Measurements from ENCODE around the gene MS4A14.
"Not testable (repeated sequence)": the region's sequence is repeated elsewhere in the genome, so short reads cannot be mapped to it uniquely, and the experiment has no call there.

MS4A14 gene

DNA sequence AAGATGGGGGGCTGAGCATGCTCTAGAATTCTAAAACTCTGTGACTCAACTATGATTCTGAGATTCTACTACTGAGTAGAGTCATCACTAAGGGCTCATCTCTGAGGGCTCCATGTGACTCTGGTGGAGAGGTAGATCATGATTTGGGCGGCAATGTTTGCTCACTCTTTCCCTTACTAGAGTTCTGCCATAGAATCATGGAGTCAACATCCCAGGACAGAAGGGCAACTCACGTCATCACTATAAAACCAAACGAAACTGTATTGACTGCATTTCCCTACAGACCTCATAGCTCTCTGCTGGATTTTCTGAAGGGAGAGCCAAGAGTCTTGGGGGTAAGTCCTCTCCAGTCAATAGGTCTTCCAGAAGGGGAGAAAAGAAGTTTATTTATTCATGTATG lies at the start of gene MS4A14:
MS4A14 (plus strand) TSS at position 78 of the 400 bp plus-strand sequence; CDS start at position 198, 120 bp downstream.
- in situ Hi-C loops (cut with HindIII; ENCODE audit: low sequenced_read_pairs) = no loop called here

DNA sequence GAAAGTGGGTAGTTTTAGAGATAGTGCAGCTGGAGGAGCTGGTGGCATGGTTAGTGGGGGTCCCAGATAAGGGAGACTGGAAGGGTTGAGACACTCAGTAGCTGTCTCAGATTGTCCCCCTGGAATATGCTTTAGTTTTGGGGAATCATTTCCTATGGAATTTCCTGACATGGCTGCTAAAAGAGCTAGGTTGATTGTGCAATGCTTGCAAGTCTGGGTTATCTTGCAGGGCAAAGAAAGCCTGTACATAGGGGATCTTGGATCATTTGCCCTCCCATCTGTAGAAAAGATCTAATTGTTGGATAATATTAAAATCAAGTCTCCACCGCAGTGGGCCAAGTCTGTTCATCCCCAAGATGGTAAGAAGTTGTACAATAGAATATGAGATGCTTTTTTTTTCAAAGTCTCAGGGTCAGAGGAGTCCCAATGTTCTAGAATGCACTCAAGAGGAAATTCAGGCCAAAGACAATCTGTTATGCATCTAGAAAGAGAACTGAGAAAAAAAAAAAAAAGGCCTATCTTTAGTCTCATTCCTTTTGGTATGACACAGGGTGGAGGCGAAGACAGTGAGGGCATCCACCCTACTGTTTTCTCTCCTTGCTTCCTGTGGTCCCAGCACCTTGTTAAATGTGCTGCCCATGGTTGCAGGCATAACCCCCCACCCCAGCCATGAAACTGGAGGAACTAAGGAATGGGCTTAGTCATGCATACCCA lies 49.0 kb upstream of the MS4A14 start:
- in situ Hi-C loops (cut with HindIII; ENCODE audit: low sequenced_read_pairs) = no loop called here

DNA sequence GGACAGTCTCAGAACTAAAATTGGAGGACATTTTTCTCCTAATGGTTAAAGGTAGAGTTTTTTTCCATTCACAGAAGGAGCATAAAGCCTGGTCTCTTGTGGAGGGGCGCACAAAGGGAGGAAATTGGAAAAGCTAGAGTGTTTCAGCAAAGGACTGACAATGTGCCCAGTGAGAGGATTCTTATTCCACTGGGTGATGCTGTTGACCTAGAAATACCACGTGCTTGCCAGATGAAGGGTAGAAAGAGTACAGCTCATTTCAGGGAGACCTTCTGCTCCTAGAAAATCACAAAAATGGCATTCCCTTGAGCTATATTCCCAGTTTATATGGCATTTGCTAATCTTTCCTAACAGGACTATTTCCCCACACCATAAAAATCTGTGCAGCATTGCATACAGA lies 48.1 kb upstream of the MS4A14 start:
- in situ Hi-C loops (cut with HindIII; ENCODE audit: low sequenced_read_pairs) = no loop called here

DNA sequence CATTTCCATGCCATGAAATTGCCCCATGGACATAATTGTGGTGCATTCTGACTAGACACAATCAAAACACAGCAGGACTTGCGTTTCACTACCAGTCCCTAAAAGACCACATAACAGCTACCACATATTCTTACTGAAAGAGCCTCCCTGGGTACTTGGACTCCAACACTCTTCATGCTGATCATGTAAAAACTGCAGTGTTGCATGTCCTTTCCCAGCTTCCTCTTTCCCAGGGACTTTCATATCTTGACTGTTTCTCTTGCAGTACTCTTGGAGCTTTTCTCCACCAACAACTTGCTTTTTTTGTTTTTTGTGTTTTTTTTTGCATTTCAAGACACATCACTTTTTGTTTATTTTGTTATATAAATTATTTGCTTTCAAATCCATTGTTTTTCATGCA lies 46.3 kb upstream of the MS4A14 start:
- in situ Hi-C loops (cut with HindIII; ENCODE audit: low sequenced_read_pairs) = no loop called here

DNA sequence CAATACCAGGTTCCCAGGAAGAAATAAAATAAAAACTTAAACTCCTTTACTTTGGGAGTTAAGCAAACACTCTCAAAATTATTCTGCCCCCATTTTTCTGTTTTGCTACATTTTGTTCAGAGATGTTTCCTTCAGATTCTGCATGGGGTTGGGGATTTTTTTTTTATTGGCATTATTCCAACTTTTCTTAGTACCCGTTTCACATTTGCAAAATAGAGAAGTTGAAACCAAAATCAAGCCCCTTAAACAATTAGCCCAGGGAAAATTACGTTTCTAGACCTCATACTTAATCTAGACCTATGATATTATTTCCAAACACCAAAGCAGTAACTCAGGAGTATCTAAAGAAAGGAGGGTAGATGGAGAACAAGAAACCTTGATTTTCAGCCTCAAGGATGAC lies 38.5 kb upstream of the MS4A14 start:
- in situ Hi-C loops (cut with HindIII; ENCODE audit: low sequenced_read_pairs) = no loop called here

GRCh38 chr11:60360621-60361020 lies 35.6 kb upstream of the MS4A14 start:
- in situ Hi-C loops (cut with HindIII; ENCODE audit: low sequenced_read_pairs) = no loop called here

DNA sequence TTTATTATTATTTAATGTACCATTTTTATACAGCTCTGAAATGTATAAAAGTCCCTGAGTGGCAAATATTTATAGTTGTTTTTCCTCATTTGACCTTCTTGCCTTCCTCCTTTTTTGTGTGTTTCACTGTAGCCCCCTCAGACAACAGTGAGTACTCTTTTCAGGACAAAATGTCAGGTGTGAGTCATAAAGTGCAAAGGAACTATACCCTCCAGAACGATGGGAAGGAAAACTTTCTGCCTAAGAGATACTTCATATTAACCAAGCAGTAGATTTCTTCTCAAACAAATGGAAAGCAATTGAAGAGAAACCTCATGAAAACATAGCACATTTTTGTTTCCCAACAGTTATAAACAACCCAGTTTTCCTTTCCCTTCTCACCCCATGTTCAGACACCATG lies 34.0 kb upstream of the MS4A14 start:
- in situ Hi-C loops (cut with HindIII; ENCODE audit: low sequenced_read_pairs) = no loop called here

GRCh38 chr11:60363542-60364470 lies 32.5 kb upstream of the MS4A14 start:
- in situ Hi-C loops (cut with HindIII; ENCODE audit: low sequenced_read_pairs) = no loop called here

DNA sequence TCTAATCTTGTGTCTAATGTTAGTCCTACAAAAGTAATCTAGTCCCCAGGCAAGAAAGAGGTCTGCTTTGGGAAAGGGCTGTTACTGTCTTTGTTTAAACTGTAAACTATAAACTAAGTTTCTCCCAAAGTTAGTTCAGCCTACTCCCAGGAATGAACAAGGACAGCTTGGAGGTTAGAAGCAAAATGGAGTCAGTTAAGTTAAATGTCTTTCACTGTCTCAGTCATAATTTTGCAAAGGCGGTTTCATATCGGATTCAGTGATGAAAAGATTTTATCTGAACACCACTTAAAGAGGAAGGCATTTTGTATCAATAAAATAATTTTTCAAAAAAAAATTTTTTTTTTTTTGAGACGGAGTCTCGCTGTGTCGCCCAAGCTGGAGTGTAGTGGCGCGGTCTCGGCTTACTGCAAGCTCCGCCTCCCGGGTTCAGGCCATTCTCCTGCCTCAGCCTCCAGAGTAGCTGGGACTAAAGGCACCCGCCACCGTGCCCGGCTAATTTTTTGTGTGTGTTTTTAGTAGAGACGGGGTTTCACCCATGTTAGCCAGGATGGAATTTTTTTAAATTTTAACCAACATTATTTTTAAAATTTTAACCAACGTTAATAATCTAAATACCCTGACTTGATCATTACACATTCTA lies 29.9 kb upstream of the MS4A14 start:
- in situ Hi-C loops (cut with HindIII; ENCODE audit: low sequenced_read_pairs) = not testable (repeated sequence)

- in situ Hi-C loops (cut with HindIII; ENCODE audit: low sequenced_read_pairs) = no loop called here
Observed at GRCh38 chr11:60367009-60367408, 29.2 kb upstream of the MS4A14 start.

- in situ Hi-C loops (cut with HindIII; ENCODE audit: low sequenced_read_pairs) = no loop called here
Observed at GRCh38 chr11:60367896-60368295, 28.4 kb upstream of the MS4A14 start.

- in situ Hi-C loops (cut with HindIII; ENCODE audit: low sequenced_read_pairs) = no loop called here
Observed at GRCh38 chr11:60370252-60370810, 25.9 kb upstream of the MS4A14 start.

GRCh38 chr11:60370811-60371298 lies 25.4 kb upstream of the MS4A14 start:
- in situ Hi-C loops (cut with HindIII; ENCODE audit: low sequenced_read_pairs) = no loop called here

GRCh38 chr11:60371386-60371785 lies 24.9 kb upstream of the MS4A14 start:
- in situ Hi-C loops (cut with HindIII; ENCODE audit: low sequenced_read_pairs) = no loop called here

DNA sequence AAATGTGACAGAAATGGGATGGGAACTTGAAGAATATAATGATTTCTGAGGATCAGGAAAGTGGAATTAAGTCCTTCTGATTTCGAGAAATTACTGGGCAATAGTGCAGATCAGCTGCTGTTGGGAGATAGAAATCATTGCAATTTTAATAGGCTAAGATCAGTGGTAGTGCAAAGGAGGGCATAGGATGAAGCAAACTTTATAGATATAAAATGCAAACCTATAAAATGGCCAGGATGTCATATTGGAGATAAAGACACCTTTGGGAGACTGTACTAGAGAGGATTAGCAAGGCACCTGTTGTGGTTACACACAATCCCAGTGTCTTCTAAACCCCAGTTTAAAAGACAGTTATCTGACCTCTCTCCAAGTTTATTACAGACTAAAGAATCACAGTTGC lies 24.4 kb upstream of the MS4A14 start:
- in situ Hi-C loops (cut with HindIII; ENCODE audit: low sequenced_read_pairs) = no loop called here

GRCh38 chr11:60372767-60373166 lies 23.5 kb upstream of the MS4A14 start:
- in situ Hi-C loops (cut with HindIII; ENCODE audit: low sequenced_read_pairs) = no loop called here

GRCh38 chr11:60375316-60375715 lies 20.9 kb upstream of the MS4A14 start:
- in situ Hi-C loops (cut with HindIII; ENCODE audit: low sequenced_read_pairs) = no loop called here

GRCh38 chr11:60376601-60377000 lies 19.7 kb upstream of the MS4A14 start:
- in situ Hi-C loops (cut with HindIII; ENCODE audit: low sequenced_read_pairs) = no loop called here

GRCh38 chr11:60377401-60378136 lies 18.7 kb upstream of the MS4A14 start:
- in situ Hi-C loops (cut with HindIII; ENCODE audit: low sequenced_read_pairs) = no loop called here

DNA sequence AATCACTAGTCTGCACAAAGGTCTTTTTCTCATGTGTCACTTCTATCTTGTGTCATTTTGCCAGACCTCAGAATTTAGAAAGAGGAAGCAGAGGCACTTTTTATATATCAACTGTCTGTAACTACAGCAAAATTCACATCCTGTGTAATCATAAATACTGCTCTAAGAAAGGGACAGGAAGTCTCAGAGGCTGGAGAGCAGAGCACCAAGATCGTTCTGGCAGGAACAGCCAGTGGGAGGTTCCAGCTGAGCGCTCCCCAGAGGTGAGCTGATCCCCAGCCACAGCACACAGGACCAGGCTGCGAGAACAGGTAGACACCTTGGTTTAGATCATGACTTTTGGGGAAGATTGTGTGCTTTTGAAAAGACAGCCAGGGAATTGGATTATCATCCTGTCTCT lies 17.9 kb upstream of the MS4A14 start, which contains the start of gene MS4A7:
MS4A7 (plus strand) TSS at position 179 of the 400 bp plus-strand sequence. CDS start 4,610 bp downstream, outside the sequence.
- in situ Hi-C loops (cut with HindIII; ENCODE audit: low sequenced_read_pairs) = no loop called here

Data from endothelial cell of hepatic sinusoid (primary cell).